ENCODE results near the gene ADAMTS18.
"Not testable (repeated sequence)": the region's sequence is repeated elsewhere in the genome, so short reads cannot be mapped to it uniquely, and the experiment has no call there.

The ADAMTS18 gene

GRCh38 chr16:77285676-77286075 is 149.2 kb downstream of the ADAMTS18 start:
- Histone ChIP-seq H3K4me1 (ENCODE audit: control insufficient read depth, insufficient read depth, low read length) (no peaks in the 10 kb centered on the region), H3K36me3 (ENCODE audit: control insufficient read depth in 2 of 2, insufficient read depth in 1 of 2, low read length in 2 of 2) (no peaks in the 10 kb centered on the region)
- CTCF ChIA-PET, result no interaction called here

GRCh38 chr16:77282345-77282744 is 152.5 kb downstream of the ADAMTS18 start:
- no peaks in the 10 kb centered on the region for H3K36me3 ChIP-seq (ENCODE audit: control insufficient read depth in 2 of 2, insufficient read depth in 1 of 2, low read length in 2 of 2)
- H3K9me3 ChIP-seq (ENCODE audit: control insufficient read depth, insufficient read depth, low read depth, low read length), result no peaks in the 10 kb centered on the region
- no peak overlapping the region for H3K27ac ChIP-seq (ENCODE audit: extremely low read depth, low read depth, low read length)
- ChIA-PET CTCF (interaction anchor here (0.7 kb wide), 1 partner anchor 74 kb away, joined by 3 read pairs; no protein-coding TSS in a partner anchor), POLR2A (no interaction called here)
- no peak overlapping the region for H3K4me3 ChIP-seq (ENCODE audit: low read depth, low read length)
- TF ChIP-seq ZBTB20 (tag by site-specific recombination; IDR thresholded peaks at IDR 0.05), result no peak
- TF ChIP-seq ZNF266 (tag by site-specific recombination; IDR thresholded peaks at IDR 0.05; ENCODE audit: low read depth), result no peak
- no peak for TF ChIP-seq REPIN1 (tag by site-specific recombination; IDR thresholded peaks at IDR 0.05; ENCODE audit: low read depth)
- no peak for TF ChIP-seq OVOL3 (tag by site-specific recombination; IDR thresholded peaks at IDR 0.05)
- TF ChIP-seq ZNF292 (tag by site-specific recombination; IDR thresholded peaks at IDR 0.05; ENCODE audit: borderline replicate concordance, low read depth), result no peak
- TF ChIP-seq EGR2 (tag by site-specific recombination; IDR thresholded peaks at IDR 0.05; ENCODE audit: low read depth), result no peak
- TF ChIP-seq GLIS1 (tag by site-specific recombination; IDR thresholded peaks at IDR 0.05), result no peak
- no peak for TF ChIP-seq ZNF677 (tag by site-specific recombination; IDR thresholded peaks at IDR 0.05)
- no peak for TF ChIP-seq ZXDB (tag by site-specific recombination; IDR thresholded peaks at IDR 0.05)
- TF ChIP-seq ZNF175 (tag by site-specific recombination; IDR thresholded peaks at IDR 0.05), result no peak
- no peak for TF ChIP-seq ZNF398 (tag by site-specific recombination; IDR thresholded peaks at IDR 0.05)
- TF ChIP-seq SALL2 (tag by site-specific recombination; IDR thresholded peaks at IDR 0.05; ENCODE audit: borderline replicate concordance), result no peak
- TF ChIP-seq ZNF423 (tag by site-specific recombination; IDR thresholded peaks at IDR 0.05), result no peak
- H3K4me1 ChIP-seq (ENCODE audit: control insufficient read depth, insufficient read depth, low read length), result no peaks in the 10 kb centered on the region

More at GRCh38 chr16:77285676-77286075, 149.2 kb downstream of the ADAMTS18 start:
- Histone ChIP-seq H3K27ac (ENCODE audit: extremely low read depth, low read depth, low read length) (no peak overlapping the region), H3K9me3 (ENCODE audit: control insufficient read depth, insufficient read depth, low read depth, low read length) (no peaks in the 10 kb centered on the region), H3K4me3 (ENCODE audit: low read depth, low read length) (no peak overlapping the region)
- POLR2A ChIA-PET, result no interaction called here
- TF ChIP-seq, protein P1, sequence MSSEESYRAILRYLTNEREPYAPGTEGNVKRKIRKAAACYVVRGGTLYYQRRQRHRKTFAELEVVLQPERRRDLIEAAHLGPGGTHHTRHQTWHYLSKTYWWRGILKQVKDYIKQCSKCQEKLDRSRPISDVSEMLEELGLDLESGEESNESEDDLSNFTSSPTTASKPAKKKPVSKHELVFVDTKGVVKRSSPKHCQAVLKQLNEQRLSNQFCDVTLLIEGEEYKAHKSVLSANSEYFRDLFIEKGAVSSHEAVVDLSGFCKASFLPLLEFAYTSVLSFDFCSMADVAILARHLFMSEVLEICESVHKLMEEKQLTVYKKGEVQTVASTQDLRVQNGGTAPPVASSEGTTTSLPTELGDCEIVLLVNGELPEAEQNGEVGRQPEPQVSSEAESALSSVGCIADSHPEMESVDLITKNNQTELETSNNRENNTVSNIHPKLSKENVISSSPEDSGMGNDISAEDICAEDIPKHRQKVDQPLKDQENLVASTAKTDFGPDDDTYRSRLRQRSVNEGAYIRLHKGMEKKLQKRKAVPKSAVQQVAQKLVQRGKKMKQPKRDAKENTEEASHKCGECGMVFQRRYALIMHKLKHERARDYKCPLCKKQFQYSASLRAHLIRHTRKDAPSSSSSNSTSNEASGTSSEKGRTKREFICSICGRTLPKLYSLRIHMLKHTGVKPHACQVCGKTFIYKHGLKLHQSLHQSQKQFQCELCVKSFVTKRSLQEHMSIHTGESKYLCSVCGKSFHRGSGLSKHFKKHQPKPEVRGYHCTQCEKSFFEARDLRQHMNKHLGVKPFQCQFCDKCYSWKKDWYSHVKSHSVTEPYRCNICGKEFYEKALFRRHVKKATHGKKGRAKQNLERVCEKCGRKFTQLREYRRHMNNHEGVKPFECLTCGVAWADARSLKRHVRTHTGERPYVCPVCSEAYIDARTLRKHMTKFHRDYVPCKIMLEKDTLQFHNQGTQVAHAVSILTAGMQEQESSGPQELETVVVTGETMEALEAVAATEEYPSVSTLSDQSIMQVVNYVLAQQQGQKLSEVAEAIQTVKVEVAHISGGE (tag by site-specific recombination; conservative IDR thresholded peaks at IDR 0.05; ENCODE audit: low read depth), result no peak

GRCh38 chr16:77279316-77279715 is 155.5 kb downstream of the ADAMTS18 start:
- H3K36me3 ChIP-seq (ENCODE audit: control insufficient read depth in 2 of 2, insufficient read depth in 1 of 2, low read length in 2 of 2); H3K9me3 ChIP-seq (ENCODE audit: control insufficient read depth, insufficient read depth, low read depth, low read length); H3K4me1 ChIP-seq (ENCODE audit: control insufficient read depth, insufficient read depth, low read length); H3K4me3 ChIP-seq (ENCODE audit: low read depth, low read length); H3K27ac ChIP-seq (ENCODE audit: extremely low read depth, low read depth, low read length); POLR2A ChIA-PET: not testable (repeated sequence)
- CTCF ChIA-PET, result interaction anchor here (0.9 kb wide), 1 partner anchor 18 kb away, joined by 4 read pairs; no protein-coding TSS in a partner anchor

Measured in HEK293 (cell line).